GM19438 (cell line): ENCODE results near the gene IFT27.
"Not testable (repeated sequence)": the region's sequence is repeated elsewhere in the genome, so short reads cannot be mapped to it uniquely, and the experiment has no call there.

Experiments used
- ATAC-seq: cut with Tn5 transposase; IDR thresholded peaks from one replicate; pipeline ENCODE4 v1.9.1; 2021; ENCODE audit warnings: low read depth; ENCODE audit not compliant: unreplicated experiment

Gene IFT27

DNA sequence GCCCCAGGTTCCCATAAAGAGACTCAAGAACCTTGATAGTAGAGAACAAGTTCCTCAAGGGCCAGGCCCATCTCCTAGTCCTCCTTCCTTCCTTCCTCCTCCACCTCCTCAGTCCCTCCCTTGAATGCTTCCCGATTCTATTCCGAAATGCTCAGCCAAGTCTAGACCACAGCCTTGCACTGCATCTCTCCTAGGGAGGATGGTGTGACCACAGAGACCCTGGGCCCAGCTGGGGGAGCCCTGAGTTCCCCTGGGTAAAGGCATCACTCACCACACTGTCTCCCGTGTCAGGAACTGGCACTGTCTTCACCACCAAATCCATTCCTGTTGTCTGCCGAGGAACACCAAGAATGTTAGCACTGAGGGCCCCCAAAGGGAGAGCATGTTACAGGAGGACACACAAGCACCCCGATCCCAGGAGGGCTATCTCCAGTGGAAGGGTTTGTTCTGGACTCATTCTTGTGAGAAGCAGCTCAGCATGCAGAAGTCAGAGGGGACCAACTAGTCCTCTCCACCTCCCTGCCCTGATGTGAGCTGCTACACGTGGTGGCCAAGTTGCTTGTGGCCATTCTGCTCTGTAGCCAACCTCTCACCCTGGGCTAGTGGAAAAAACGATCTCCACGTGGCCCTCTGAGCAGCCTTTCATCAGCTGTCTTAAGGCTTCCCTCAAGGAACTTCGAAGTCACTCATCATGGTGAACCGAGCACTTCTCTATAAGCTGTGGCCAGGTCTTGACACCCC lies 8.7 kb downstream of the IFT27 start:
- ATAC-seq = no peak

DNA sequence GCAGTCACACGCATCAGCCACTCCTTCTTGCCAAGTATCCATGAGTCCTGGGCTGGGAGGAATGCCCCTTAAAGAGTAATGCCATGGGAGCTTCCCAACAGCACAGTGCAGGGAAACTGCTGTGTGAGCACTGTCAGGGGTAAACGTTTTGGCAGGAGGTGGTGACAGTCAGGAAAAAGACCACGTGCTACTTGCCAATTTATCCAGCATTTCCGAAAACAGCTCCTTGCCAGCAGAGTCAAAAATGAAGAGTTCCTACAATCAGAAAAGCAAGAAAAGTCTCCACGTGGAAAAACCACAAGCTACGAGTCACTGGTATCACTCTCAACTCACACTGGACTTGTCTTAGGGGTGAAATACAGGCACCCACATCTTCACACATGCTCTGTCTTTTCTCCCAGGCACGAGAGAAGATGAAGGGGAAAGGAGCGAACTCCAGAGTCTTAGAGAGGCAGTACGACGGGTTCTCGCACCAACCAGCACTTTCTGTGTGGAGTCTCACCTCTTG lies 9.9 kb downstream of the IFT27 start:
- ATAC-seq = no peak

DNA sequence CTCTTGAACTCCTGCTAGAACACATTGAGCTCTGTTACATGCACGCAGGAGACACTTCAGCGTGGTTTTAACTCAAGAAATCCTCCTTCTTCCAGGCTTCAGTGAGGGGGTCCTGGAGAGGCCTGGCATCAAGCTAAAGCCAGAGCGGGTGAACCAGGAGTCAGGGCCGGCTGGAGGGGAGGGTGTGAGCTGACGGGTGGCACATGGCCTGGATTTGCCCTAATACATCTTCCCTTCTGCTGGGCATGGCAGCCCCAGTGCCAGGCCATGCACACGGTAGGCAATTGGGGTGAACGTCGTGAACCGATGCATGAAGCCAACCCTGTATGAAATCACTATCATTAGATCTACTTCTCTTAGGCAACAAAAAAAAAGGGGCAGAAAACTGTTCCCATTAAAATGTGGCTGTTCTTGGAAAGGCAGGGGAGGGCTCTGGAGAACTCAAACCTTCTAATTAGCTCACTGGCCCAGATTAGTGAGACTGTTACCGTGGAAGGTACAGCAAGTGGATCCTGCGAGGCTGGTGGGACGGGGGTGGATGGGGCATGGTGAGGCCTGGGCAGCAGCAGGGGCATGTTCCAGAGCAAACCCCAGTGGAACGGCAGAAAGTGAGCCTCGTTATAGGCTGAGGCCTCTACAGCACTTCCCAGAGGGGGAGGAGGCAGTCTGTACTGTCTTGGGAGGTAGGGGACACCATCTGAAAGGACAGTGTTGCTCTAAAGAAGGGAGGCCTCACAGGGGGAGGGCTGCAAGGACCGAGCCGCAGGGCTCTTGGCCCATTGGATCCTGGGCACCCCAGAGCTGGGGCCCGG lies 10.6 kb downstream of the IFT27 start:
- ATAC-seq = no peak

DNA sequence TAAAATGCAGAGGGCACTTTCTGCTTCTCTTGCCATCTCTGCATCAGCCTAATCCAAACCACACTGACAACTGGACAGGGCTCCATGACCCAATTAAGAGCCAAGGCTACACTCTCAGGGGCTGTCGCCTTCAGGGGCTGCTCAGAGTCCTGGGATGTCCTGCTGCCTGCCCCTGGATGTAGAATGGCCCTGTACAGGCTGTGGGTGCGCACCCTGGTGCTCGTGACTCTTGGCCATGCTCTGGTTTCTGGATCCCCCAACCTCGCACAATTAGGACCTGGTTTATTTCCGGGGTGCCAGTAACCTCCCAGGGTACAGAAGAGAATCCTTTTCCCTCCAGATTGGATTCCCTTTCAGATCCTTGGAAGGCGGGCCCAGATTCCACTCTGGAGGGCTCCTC lies 11.3 kb downstream of the IFT27 start:
- no peak for ATAC-seq

DNA sequence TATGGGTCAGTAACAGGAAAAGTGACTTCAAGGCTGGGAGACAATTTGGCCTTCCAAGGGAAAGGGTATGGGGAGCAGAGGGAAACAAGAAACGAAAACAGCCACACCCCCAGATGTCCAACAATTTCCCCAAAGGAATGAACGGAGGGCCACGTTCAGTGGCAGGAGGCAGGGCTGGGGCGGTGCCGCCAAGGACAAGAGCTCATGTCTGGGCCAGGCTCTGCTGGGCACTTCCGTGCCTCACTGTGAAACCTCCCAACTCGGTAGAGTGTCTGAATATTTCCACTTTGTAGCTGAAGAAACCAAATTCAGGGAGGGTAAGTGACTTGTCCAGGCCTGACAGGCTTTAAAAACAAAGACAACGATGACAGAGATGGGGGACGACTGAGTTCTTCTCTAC lies 11.9 kb downstream of the IFT27 start:
- no peak for ATAC-seq

DNA sequence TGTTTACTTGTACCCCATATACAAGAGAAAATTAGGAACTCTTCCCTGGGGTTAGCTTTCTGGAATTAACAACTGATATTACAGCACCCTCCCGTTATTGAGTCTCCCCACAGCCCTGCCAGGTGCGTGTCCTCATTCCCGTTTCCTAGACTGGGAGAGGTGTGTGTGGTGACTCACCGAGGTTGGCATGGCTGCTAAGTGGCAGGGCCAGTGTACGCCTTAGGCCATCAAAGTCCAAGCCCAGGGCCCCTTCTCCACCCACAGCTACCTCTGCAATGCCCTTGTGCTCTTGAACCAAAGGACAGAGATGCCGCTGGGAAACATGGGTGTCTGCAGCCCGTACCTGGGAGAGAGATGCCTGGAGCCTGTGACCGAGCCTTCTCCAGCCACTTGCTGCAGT lies 12.3 kb downstream of the IFT27 start:
- ATAC-seq = no peak

DNA sequence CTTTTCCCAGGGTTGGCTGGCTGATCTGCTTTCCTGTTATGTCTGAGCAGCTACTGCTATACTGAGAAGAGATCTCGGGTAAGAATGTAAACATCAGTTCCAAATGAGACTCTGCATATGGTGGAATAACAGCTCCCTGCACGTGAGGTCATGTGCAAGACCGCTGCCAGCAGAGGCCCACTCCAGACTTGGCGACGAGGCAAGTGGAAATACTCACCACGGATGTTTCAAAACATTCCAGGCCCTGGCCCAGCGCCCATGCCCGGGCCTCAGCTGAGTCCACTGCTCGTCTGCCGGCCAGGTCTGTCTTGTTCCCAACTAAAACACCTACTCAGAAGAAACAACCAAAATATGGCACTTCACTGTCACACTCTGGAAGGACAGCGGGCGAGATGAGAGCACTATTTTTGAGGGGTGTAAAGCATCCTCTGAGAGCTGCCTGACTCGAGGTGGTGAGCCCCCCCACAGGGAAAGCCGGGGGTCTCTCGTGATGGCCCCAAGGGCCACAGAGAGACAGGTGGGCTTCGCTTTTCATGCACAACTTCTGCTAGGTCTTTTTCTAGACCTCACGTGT lies 13.1 kb downstream of the IFT27 start:
- ATAC-seq = no peak

DNA sequence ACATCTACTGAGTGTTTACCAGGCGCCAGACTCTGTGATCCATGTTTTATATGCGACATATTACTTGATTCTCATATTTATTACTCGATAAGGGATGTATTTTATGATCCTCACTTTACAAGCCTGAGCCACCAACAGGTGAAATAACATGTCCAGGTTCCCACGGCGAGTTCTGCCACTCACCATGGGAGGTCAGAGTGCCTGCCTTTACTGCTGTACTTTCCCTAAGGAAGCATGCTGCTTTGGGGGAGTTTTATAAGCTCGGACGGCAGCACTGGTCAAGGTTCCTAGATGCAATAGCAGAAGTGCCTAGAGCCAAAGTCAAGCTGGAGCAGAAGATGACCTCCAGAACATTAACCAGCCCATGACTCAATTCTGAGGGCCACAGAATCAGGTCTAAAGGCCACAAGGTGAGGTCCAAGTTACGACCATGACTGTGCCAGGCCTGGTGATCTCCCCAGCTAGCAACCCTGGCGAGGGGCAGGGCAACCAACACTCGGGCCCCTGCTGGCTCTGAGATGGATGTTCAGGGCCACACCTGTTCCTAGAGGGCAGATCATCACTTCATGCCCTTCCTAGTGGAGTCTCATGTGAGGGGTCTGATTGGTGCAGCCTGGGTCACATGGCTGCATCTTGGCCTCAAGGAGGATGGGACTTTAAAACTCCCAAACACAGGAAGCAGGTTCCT lies 14.2 kb downstream of the IFT27 start:
- ATAC-seq = no peak

DNA sequence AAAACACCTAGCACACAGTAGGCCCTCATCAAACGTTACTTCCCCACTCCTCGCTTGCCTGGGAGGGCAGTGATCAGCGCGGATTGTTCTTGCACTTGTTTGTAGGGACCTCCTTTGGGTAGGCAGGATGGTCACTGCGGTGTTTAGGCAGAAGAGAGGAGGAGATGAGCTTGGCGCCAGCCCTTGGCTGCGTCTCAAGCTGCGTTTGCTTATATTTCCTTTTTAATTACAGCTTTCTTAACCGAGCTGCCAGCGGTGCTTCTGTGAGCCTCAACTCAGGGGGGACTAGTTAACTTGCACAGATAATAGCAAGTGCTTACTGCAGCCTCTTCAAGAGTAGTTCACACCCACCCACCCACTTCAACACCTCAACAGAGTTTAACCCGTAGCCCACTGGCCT lies 15.1 kb downstream of the IFT27 start:
- no peak for ATAC-seq

DNA sequence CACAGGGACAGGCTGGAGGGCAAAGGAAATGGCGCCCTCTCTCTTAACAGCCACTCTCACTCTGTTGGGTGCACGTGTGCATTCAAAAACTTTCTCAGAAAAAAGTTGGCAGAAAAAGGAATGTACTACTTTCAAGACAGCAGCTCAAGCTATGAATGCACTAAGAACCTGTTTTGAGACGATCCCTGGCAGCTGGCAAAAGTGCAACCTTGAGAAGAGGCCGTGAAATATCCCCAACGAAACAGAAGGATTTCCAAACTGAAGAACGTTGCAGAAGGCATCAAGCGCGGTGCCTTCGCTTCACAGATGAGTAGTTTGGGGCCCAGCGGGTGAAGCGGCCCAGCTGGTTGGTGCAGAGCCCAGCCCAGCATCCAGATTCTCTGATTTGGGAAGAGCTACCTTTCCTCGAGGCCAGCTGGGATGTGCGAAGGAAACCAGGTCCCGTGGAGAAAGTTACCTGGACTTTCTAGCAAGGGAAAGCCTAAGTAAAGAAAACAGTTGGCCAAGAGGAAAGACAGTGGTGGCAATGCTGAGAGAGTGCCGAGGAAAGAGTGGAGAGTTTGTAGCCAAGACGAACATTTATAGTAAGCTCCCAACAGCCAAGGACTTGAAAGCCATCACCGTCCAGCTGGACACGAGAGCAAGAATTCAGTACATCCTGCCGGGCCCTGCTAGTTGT lies 16.3 kb downstream of the IFT27 start:
- ATAC-seq = no peak

DNA sequence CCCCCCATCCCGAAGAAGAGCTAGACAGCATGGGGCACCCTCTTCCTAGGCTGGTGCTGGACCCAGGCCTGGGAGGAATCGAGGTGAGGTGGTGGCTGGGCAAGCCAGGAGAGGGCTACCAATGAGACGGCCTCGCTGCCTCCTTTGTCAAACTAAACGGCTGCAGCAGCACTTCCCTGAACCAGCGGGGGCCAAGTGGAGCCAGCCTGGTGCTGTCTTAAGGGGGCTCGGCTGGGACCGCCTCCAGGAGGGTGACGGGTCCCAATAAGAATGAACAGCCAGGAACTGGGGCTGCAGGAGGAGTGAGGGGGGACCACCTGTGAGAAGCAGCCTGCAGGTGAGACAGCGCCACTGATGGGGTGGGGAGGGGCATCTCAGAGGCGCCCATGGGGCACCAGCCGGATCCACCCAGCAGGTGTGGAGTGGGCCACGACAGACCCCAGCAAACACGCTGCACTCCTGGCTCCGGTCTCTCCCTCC lies 17.1 kb downstream of the IFT27 start:
- no peak for ATAC-seq

DNA sequence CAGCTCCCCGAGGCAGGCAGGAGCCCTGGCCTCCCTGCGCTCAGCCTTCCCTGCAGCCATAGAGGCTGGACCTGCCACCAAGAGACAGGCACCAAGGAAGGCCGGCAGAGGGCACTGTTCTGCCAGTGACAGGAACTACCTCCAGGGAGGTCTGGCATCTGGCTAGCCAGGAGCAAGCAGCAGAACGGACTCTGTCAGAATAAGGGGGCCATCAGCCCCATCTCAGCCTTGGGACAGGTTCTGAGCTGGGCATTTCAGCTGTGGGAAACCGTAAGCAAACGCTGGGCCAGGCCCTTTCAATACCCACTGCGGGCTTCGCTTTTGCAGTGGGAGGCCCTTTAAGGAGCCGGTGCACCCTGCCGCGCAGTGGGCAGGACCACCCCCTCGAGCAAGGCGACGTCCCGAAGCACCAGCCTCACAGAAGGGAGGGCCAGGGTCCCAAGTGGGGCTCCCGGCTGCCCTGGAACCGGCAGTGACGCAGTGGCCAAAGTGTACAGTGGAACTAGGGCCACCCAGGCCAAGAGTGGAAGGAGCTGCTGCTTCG lies 18.2 kb downstream of the IFT27 start:
- no peak for ATAC-seq

DNA sequence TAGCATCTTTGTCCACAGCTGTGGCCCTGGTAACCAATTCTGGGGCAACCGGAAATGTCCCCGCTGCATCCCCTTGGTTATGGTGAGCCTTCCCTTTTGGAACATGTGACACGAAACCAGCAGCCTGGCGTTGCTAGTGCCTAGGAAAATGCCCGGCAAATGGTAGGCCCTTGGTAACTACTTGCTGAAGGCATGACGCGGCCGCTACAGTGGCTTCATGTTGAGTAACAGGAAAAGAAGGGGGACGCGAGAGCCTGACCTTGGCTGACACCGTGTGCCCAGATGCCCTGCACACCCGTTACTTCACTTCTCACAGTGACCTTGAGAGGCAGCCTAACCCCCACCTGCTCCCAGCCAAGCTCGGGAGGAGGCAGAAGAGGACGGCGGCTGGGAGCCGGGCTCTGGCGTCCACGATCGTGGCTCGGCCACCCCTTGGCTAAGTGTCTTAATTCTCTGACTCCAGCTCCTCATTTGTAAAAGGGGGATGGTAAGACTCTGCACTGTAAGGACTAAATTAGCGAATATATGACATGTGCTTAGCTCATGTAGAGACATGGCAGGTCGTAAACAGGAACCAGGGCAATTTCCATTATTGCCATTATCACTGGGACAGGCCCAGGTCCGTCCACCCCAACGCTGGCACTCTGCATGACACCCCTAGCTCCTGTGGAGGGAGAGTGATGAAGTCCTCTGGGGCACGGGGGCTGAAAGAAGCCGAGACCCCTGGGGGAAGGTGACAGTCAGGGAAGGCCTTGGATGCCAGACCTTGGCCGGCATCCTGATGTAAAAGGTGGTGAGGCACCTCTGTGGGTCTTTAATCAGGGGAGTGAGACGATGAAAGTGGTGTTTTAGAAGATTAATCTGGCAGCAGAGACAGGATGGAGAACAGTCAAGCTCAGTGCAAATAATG lies 18.9 kb downstream of the IFT27 start:
- ATAC-seq = no peak

DNA sequence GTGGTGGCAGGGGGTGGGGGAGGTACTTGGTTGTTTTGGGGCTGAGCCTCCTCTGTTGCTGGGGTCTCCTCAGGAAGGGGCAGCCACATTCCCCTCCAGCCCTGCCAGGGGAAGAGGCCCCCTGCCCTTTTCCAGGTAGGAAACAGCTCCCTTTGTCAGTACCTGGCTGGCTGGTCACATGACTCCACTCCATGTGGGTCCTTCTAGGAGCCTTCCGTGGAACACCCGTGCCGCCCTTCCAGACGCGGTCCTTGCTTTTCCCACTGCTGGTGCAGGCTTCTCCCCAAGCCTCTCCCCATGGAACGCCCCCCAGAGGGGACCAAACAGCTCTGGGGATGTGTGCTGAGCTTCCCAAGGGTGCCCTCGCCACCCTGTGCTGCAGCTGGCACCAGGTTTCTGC lies 19.9 kb downstream of the IFT27 start:
- no peak for ATAC-seq

DNA sequence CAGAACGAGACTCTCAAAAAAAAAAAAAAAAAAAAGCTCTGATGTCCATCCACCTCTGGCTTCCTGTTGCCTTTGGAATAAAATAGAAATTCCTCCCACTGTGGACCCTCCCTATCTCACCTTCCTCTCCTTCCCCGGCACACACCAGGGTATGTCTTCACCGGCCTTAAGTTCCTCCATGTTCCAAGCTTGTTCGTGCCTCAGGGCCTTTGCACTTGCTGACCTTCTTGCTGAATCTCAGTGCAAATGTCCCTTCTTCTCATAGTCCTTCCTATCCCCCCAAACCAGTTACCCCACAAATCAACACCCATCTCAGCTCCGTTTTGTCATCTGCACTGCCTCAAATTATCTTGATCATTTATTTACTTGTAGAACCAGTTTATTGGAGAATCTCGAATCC lies 20.6 kb downstream of the IFT27 start:
- no peak for ATAC-seq

DNA sequence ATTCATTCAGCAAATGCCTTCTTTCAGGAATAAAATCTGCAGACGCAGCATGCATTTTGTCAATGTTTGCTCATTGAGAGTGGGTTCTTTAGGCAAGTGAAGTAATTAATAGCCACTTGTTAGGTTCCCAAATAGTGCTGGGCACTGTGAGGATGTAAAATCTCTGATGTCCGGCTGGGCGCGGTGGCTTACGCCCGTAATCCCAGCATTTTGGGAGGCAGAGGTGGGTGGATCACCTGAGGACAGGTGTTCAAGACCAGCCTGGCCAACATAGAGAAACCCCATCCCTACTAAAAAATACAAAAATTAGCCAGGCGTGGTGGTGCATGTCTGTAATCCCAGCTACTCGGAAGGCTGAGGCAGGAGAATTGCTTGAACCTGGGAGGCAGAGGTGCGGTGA lies 21.0 kb downstream of the IFT27 start:
- ATAC-seq = not testable (repeated sequence)

DNA sequence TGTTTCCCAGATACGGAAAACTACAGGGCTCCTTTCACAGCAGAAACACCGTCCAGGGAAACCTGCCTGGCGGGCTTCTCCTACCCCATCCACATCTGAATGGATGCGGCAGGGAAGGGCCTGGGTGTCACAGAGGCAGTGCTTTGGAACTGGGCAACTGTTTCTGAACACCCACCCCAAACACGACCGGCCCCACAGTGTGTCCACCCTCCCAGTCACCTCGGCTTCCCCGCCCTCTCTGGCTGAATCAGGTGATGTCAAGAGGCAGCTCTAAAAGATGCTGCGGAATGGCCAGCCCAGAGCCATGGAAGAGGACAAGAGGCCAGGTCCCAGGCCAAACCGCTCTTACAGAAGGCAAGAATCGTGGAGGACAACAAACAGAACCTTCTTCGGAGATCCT lies 22.0 kb downstream of the IFT27 start:
- no peak for ATAC-seq

DNA sequence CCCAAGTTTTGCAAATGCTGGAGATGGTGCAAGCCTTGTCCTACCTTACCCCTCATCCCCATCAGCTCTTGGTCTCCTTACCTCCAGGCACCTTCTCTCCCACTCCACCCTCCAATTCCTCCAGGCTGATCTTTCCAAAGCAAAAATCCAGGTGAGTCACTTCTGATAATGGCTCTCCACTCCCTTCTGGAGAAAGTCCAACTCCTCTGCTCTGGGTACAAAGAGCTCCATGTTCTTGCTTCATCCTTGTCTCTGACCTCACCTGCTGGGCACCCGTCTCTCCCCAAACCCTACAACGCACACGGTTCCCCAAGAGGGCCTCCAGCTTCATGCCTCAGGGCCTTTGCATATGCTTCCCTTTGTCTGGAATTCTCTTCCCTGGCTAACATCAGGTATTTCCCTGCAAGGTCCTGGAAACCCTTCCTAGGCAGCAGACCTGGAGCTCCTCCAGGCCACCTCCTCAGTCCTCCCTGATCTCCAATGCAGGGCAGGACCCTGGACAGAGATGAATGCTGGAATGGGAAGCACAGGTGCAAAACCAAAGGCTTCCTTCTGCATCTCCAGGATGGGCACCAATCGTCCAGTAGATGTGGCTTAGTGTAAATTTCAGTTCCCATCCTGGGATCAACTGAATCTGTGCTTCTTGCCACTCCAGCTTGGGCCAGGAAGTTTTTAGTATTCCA lies 22.7 kb downstream of the IFT27 start:
- no peak for ATAC-seq
